IPS-11a (cell line): ENCODE data around the gene NUP153.
"Not testable (repeated sequence)": the region's sequence is repeated elsewhere in the genome, so short reads cannot be mapped to it uniquely, and the experiment has no call there.

ENCODE experiments used
- H3K4me3 ChIP-seq: one replicate; pipeline ENCODE4 v1.5.1; 2013; ENCODE audit warnings: low read depth, low read length, control low read depth

Gene NUP153

DNA sequence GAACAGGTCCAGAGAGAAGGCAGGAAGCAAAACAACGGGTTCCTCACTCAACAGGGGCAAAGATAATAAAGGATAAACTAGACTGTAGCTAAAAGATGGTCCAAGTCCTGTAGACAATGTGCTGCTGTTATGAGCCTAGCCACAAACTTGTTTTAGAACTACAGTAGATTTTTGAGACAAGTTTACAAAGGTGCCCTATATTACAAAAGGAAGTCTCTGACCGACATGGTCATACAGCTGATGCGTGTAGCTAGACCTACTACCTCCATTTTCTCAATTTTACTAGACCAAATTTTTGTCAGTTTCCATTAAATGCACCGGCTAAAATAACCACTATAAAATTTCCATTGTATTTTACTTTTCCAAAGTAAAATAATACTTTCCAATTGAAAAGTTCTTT lies 94.7 kb downstream of the NUP153 start:
- no peak overlapping the region for H3K4me3 ChIP-seq

- H3K4me3 ChIP-seq: no peak overlapping the region
Measured at GRCh38 chr6:17610835-17611234, 95.9 kb downstream of the NUP153 start.

- no peak overlapping the region for H3K4me3 ChIP-seq
Measured at GRCh38 chr6:17606606-17607005, 100.1 kb downstream of the NUP153 start.

- H3K4me3 ChIP-seq: no peak overlapping the region
Measured at GRCh38 chr6:17602888-17603287, 103.8 kb downstream of the NUP153 start.

DNA sequence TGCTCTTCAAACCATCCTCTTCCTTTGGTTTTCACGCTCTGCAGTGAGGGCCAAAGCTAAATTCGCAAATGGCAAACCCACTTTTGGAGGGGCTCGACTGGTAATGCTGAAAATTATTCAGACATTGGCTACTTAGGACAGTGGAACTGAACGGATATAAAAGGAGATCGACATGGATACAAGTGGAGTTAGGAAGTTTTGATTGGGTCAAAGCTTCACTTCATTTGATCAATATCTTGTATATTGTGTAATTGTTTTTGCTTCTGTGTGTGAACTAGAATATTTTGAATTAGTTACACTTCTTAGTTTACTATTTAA lies 105.4 kb downstream of the NUP153 start:
- H3K4me3 ChIP-seq: peak overlapping the region; percentile 72

DNA sequence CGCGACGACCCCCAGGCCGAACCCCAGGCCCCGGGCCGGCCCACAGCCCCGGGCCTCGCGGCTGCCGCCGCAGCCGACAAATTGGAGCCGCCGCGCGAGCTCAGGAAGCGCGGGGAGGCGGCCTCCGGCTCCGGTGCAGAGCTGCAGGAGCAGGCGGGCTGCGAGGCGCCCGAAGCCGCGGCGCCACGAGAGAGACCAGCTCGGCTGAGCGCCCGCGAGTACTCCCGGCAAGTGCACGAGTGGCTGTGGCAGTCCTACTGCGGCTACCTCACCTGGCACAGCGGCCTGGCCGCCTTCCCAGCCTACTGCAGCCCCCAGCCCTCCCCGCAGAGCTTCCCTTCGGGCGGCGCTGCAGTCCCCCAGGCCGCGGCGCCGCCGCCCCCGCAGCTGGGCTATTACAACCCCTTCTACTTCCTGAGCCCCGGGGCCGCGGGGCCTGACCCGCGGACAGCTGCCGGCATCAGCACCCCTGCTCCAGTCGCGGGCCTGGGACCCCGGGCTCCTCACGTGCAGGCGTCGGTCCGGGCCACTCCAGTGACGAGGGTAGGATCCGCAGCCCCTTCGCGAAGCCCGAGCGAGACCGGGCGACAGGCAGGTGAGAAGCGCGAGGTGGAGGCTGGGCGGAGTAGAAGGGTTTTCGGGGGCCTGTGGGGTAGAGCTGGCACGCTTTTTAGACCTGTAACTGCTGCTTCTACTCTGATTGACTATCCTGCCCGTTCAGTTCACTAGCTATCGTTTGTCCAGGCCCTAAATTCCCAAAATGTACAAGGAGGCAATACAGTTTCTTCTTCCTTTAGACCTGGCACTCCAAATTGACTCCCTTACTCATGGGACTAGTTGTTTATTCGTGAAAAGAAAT lies 106.0 kb downstream of the NUP153 start:
- peak overlapping the region; percentile 72 for H3K4me3 ChIP-seq

DNA sequence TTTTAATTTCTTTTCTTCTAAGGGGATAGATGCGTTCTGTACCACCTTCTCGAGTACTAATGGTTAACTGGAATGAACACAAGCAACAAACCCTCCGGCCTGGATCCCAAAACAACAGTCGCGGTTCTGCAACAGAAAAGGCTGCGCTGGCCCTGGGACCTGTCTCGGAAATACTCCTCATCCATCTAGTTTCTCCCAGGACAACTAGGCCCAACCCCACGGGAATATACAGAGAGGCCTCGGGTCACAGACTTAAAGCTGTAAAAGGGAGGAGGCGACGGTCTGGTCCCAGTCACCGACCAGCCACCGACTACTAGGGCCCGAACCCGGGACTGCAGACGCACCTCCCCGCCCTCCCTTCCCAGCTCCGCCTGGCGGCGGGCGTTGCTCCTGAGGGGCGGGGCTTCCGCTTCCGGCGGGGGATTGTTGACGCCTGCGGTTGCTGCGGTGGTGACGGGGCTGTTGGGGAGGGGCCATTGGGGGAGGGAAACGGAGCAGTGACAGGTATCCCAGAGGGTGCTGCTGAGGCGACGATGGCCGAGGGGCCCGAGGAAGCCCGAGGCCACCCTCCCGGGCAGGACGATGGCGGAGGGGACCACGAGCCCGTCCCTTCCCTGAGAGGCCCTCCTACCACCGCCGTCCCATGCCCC lies 106.7 kb downstream of the NUP153 start, which contains the start of gene FAM8A1:
TSS of gene FAM8A1 (plus strand) at position 426 of the 650 bp plus-strand sequence. CDS start at position 534, 108 bp downstream.
- H3K4me3 ChIP-seq: peak within 1 kb of the TSS; percentile 72

DNA sequence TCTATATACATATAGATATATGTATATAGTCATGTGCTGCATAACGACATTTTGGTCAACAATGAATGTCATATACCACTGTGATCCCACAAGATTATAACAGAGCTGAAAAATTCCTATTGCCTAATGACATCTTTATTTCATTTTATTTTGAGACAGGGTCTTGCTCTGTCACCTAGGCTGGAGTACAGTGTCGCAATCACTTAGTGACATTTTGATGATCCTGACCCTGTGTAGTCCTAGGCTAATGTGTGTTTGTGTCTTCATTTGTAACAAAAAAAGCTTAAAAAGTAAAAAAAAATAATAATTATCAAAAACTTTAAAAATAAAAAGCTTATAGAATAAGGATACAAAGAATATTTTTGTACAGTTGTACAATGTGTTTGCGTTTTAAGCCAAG lies 110.6 kb downstream of the NUP153 start:
- no peak overlapping the region for H3K4me3 ChIP-seq

- no peak overlapping the region for H3K4me3 ChIP-seq
Measured at GRCh38 chr6:17593246-17593645, 113.5 kb downstream of the NUP153 start.

DNA sequence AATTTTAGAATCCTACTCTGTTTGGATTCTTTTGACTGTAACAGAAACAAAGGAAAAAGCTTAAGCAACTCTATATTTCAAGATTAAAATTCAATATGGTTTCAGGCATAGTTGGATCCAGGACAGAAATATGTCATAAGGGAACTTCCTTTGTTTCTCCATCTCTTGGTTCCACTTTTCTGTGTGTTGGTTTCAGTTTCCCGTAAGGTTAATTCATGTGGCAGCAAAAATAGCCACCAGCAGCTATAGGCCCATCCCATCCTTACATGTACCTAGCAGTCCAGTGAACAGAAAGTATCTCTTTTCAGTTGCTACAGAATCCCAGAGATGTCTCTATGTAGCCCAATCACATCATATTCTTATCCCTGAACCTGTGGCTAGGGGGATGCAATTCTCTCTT lies 115.4 kb downstream of the NUP153 start:
- H3K4me3 ChIP-seq: no peak overlapping the region

- no peak overlapping the region for H3K4me3 ChIP-seq
Measured at GRCh38 chr6:17589406-17590096, 117.2 kb downstream of the NUP153 start.

DNA sequence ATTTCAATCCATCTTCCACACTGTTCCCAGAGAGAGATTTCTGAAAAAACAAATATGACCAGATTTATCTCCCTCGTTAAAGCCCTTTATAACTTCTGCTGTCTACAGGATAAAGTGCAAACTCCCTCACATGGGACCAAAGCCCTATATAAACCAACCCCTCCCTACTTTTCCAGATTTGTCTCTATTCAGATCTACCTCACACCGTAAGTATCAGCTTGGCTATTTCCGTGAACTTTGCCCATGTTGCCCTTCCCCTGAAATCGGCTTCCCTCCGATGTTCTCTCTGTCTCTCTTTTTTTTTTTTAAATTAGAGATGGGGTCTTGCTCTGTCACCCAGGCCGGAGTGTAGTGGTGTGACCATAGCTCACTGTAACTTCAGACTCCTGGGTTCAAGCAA lies 118.7 kb downstream of the NUP153 start:
- no peak overlapping the region for H3K4me3 ChIP-seq

- not testable (repeated sequence) for H3K4me3 ChIP-seq
Measured at GRCh38 chr6:17586623-17587022, 120.1 kb downstream of the NUP153 start.

GRCh38 chr6:17585766-17586490 lies 120.8 kb downstream of the NUP153 start:
- no peak overlapping the region for H3K4me3 ChIP-seq

DNA sequence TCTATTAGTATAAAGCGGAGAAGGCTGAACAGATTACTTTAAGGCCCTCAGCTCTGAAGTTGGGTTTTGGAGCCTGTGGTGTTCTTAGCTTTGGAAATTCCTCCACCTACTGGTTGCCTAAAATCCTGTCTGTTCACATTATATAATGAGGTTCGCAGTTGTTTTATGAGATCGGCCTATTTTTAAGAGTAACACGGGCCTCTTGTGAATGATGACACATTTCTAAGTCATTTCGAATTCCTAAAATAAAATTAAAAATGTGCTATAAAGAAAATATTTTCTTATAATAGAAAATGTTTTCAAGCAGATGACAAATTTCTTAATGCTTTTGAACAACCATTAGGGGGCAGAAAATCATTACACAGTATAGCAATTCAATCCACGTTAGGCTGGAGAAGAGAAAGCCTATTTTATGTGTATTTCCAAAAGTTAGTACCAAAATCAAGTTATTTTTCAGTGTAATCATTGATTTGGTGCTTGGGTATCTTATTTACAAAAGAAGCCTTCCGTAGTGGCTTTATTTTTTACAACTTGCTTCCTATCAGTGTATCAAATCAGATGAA lies 122.4 kb downstream of the NUP153 start:
- H3K4me3 ChIP-seq: no peak overlapping the region

GRCh38 chr6:17583811-17584210 lies 122.9 kb downstream of the NUP153 start:
- no peak overlapping the region for H3K4me3 ChIP-seq

- H3K4me3 ChIP-seq: not testable (repeated sequence)
Measured at GRCh38 chr6:17581282-17581681, 125.4 kb downstream of the NUP153 start.

- no peak overlapping the region for H3K4me3 ChIP-seq
Measured at GRCh38 chr6:17580518-17581048, 126.1 kb downstream of the NUP153 start.

- H3K4me3 ChIP-seq: no peak overlapping the region
Measured at GRCh38 chr6:17577059-17577458, 129.7 kb downstream of the NUP153 start.

GRCh38 chr6:17574866-17575560 lies 131.7 kb downstream of the NUP153 start:
- no peak overlapping the region for H3K4me3 ChIP-seq
